ENCODE measurements around the gene SFXN5.

SFXN5 gene

GRCh38 chr2:72895759-72896281, 175.7 kb downstream of the SFXN5 start:
- Histone ChIP-seq H3K9ac (ENCODE audit: low read length) (no peak overlapping the region), H3K9me3 (ENCODE audit: insufficient read depth, low read length) (no peaks in the 10 kb centered on the region), H3K4me2 (ENCODE audit: low read depth, low read length, poor library complexity, severe bottlenecking) (no peak overlapping the region), H3K79me2 (ENCODE audit: insufficient read depth, low read length) (no peaks in the 10 kb centered on the region), H3K9me2 (replicated peaks; ENCODE audit: insufficient read depth, low read length) (no peaks in the 10 kb centered on the region), H3K27ac (ENCODE audit: low read depth, low read length) (no peak overlapping the region), H4K20me1 (ENCODE audit: low read depth, low read length) (no peaks in the 10 kb centered on the region), H2AFZ (ENCODE audit: low read depth, low read length, severe bottlenecking) (no peak overlapping the region), H3F3A (ENCODE audit: insufficient read depth) (no peaks in the 10 kb centered on the region), H3K27me3 (ENCODE audit: low read length) (no peaks in the 10 kb centered on the region), H3K4me3 (ENCODE audit: insufficient read depth, low read length, poor library complexity, severe bottlenecking) (no peak overlapping the region), H3K36me3 (ENCODE audit: low read length) (no peaks in the 10 kb centered on the region)
- no peak for TF ChIP-seq CTCF (IDR thresholded peaks at IDR 0.05; ENCODE audit: insufficient read depth, low read length, poor library complexity, severe bottlenecking)
- no peak for TF ChIP-seq EZH2phosphoT487 (conservative IDR thresholded peaks at IDR 0.05; ENCODE audit: low read length)

GRCh38 chr2:72895154-72895553, 176.4 kb downstream of the SFXN5 start:
- Histone ChIP-seq H3K36me3 (ENCODE audit: low read length) (no peaks in the 10 kb centered on the region), H3K9me3 (ENCODE audit: insufficient read depth, low read length) (no peaks in the 10 kb centered on the region), H3K4me2 (ENCODE audit: low read depth, low read length, poor library complexity, severe bottlenecking) (no peak overlapping the region), H3K4me3 (ENCODE audit: insufficient read depth, low read length, poor library complexity, severe bottlenecking) (no peak overlapping the region), H3F3A (ENCODE audit: insufficient read depth) (no peaks in the 10 kb centered on the region), H3K27ac (ENCODE audit: low read depth, low read length) (no peak overlapping the region), H3K27me3 (ENCODE audit: low read length) (no peaks in the 10 kb centered on the region), H3K79me2 (ENCODE audit: insufficient read depth, low read length) (no peaks in the 10 kb centered on the region), H3K9ac (ENCODE audit: low read length) (no peak overlapping the region), H3K9me2 (replicated peaks; ENCODE audit: insufficient read depth, low read length) (no peaks in the 10 kb centered on the region), H2AFZ (ENCODE audit: low read depth, low read length, severe bottlenecking) (no peak overlapping the region), H4K20me1 (ENCODE audit: low read depth, low read length) (no peaks in the 10 kb centered on the region)
- TF ChIP-seq CTCF (IDR thresholded peaks at IDR 0.05; ENCODE audit: insufficient read depth, low read length, poor library complexity, severe bottlenecking), result no peak
- TF ChIP-seq EZH2phosphoT487 (conservative IDR thresholded peaks at IDR 0.05; ENCODE audit: low read length), result no peak

GRCh38 chr2:72894514-72894913, 177.0 kb downstream of the SFXN5 start:
- Histone ChIP-seq H3K27me3 (ENCODE audit: low read length) (no peaks in the 10 kb centered on the region), H4K20me1 (ENCODE audit: low read depth, low read length) (no peaks in the 10 kb centered on the region), H3K79me2 (ENCODE audit: insufficient read depth, low read length) (no peaks in the 10 kb centered on the region), H3K27ac (ENCODE audit: low read depth, low read length) (no peak overlapping the region), H3K36me3 (ENCODE audit: low read length) (no peaks in the 10 kb centered on the region), H3K4me3 (ENCODE audit: insufficient read depth, low read length, poor library complexity, severe bottlenecking) (no peak overlapping the region), H3K4me2 (ENCODE audit: low read depth, low read length, poor library complexity, severe bottlenecking) (no peak overlapping the region), H3K9me2 (replicated peaks; ENCODE audit: insufficient read depth, low read length) (no peaks in the 10 kb centered on the region), H3F3A (ENCODE audit: insufficient read depth) (no peaks in the 10 kb centered on the region), H3K9me3 (ENCODE audit: insufficient read depth, low read length) (no peaks in the 10 kb centered on the region), H3K9ac (ENCODE audit: low read length) (no peak overlapping the region), H2AFZ (ENCODE audit: low read depth, low read length, severe bottlenecking) (no peak overlapping the region)
- no peak for TF ChIP-seq CTCF (IDR thresholded peaks at IDR 0.05; ENCODE audit: insufficient read depth, low read length, poor library complexity, severe bottlenecking)
- TF ChIP-seq EZH2phosphoT487 (conservative IDR thresholded peaks at IDR 0.05; ENCODE audit: low read length), result no peak
